GM21526 (cell line): ENCODE results near the gene MMD.

Experiments used
- ATAC-seq: cut with Tn5 transposase; IDR thresholded peaks from one replicate; pipeline ENCODE4 v1.9.1; 2021; ENCODE audit warnings: moderate library complexity; ENCODE audit not compliant: unreplicated experiment, low FRiP score

Gene MMD

GRCh38 chr17:55356434-55357328, 65.0 kb downstream of the MMD start:
- peak; percentile 95 for ATAC-seq

- no peak for ATAC-seq
Observed at GRCh38 chr17:55354941-55355340, 66.7 kb downstream of the MMD start.

- ATAC-seq: no peak
Observed at GRCh38 chr17:55354010-55354409, 67.6 kb downstream of the MMD start.

GRCh38 chr17:55351226-55351625, 70.4 kb downstream of the MMD start:
- ATAC-seq: no peak

GRCh38 chr17:55350825-55351205, 70.8 kb downstream of the MMD start:
- no peak for ATAC-seq

- ATAC-seq: no peak
Observed at GRCh38 chr17:55348749-55349354, 72.8 kb downstream of the MMD start.

- ATAC-seq: no peak
Observed at GRCh38 chr17:55347341-55347740, 74.3 kb downstream of the MMD start.

- ATAC-seq: no peak
Observed at GRCh38 chr17:55346658-55347057, 75.0 kb downstream of the MMD start.

GRCh38 chr17:55345132-55345531, 76.5 kb downstream of the MMD start:
- no peak for ATAC-seq

- no peak for ATAC-seq
Observed at GRCh38 chr17:55344514-55344997, 77.1 kb downstream of the MMD start.

GRCh38 chr17:55343900-55344513, 77.6 kb downstream of the MMD start:
- ATAC-seq: no peak

GRCh38 chr17:55342800-55343585, 78.6 kb downstream of the MMD start:
- no peak for ATAC-seq
